ENCODE results near the gene ESRRB.

Gene ESRRB

DNA sequence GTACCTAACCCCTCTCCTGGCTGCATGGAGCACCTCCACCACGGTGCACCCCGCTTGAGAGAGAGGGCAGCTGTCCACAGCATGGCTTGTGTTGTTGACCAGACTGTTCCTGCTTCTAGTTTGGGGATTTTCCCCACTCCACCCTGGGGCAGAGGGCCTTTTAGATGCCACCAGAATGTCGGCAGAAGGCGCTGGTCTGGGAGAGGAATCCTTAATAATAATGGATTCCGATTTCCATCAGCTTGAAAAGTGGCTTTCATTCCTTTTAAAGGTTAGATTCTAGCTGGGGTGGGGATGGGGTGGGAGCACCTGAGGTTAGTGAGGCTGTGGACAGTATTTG lies 1.8 kb downstream of the ESRRB start:
- TF ChIP-seq, protein P1, sequence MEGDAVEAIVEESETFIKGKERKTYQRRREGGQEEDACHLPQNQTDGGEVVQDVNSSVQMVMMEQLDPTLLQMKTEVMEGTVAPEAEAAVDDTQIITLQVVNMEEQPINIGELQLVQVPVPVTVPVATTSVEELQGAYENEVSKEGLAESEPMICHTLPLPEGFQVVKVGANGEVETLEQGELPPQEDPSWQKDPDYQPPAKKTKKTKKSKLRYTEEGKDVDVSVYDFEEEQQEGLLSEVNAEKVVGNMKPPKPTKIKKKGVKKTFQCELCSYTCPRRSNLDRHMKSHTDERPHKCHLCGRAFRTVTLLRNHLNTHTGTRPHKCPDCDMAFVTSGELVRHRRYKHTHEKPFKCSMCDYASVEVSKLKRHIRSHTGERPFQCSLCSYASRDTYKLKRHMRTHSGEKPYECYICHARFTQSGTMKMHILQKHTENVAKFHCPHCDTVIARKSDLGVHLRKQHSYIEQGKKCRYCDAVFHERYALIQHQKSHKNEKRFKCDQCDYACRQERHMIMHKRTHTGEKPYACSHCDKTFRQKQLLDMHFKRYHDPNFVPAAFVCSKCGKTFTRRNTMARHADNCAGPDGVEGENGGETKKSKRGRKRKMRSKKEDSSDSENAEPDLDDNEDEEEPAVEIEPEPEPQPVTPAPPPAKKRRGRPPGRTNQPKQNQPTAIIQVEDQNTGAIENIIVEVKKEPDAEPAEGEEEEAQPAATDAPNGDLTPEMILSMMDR (conservative IDR thresholded peaks at IDR 0.05; ENCODE audit: low read length) = no peak
- H3K4me3 ChIP-seq (ENCODE audit: low read length) = no peak overlapping the region
- DNase-seq (ENCODE audit: low read depth) = no peak

DNA sequence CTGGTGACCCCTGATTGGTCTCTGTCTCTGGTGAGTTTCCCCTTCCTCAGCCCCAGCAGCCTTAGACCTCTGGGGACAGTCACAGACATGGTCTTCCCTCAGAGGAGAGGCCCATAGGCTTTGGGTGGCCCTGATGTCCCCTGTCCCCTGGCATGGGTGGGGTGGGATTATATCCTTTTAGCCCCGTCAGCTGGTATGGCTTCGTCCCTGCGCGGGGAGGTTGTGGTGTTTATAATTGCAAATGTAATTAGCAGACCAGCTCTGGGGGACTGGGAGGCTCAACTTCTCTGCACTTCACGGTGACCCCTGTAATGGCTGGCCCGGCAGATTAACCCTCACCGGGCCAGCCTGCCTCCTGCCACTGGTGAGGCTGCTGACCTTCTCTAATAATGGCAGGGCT lies 5.1 kb downstream of the ESRRB start:
- H3K4me3 ChIP-seq (ENCODE audit: low read length) = no peak overlapping the region
- TF ChIP-seq, protein P1 (conservative IDR thresholded peaks at IDR 0.05; ENCODE audit: low read length) = no peak
- DNase-seq (ENCODE audit: low read depth) = no peak

DNA sequence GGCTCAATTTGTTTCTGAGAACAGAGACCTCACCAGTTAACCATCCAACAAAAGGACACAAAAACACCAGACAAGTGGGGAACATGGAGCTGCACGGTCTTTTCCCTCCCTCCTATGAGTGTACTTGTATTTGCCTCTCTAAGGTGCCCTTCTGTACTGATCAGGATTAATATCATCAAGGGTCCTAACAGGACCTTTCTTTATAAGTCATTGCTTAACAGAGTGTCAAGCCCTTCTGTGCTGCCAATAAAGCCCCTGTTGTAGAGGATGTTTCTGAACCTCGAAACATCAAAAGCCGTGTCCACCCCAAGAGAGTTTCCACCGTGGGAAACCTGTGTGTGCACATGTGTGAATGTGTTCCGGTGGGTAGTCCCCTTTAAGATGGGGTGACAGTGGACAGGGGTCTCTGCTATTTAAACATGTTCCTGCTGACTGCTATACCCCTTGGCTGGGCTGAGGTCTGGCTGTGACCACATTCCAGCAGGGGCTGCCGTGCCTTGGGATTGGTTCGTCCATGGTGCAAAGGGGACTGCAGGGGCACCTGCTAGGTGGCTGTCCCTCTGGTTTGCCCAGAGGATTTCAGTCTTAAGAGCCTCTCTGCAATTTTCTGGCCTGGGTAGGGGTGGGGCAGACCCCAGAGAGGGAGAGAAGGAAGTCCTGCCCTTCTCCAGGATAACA lies 6.0 kb downstream of the ESRRB start:
- TF ChIP-seq, protein P1 (conservative IDR thresholded peaks at IDR 0.05; ENCODE audit: low read length) = no peak
- no peak overlapping the region for H3K4me3 ChIP-seq (ENCODE audit: low read length)
- DNase-seq (ENCODE audit: low read depth) = no peak

DNA sequence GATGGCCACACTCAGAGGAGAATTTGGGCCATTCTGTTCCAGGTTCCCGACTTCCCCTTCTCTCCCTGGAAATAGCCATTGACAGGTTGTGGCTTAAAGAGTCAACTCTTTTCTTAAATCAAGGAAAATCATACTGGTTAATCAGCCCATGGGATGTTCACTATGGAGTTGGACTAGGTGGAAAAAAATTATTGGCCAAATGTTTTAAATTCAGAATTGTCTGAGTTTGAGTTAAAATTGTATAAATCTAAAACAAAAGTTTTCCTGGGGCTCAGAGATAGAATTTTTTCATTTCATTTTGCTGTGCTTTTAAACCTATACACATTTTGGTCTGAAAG lies 6.5 kb downstream of the ESRRB start:
- DNase-seq (ENCODE audit: low read depth) = no peak
- TF ChIP-seq, protein P1 (conservative IDR thresholded peaks at IDR 0.05; ENCODE audit: low read length) = no peak
- no peak overlapping the region for H3K4me3 ChIP-seq (ENCODE audit: low read length)

DNA sequence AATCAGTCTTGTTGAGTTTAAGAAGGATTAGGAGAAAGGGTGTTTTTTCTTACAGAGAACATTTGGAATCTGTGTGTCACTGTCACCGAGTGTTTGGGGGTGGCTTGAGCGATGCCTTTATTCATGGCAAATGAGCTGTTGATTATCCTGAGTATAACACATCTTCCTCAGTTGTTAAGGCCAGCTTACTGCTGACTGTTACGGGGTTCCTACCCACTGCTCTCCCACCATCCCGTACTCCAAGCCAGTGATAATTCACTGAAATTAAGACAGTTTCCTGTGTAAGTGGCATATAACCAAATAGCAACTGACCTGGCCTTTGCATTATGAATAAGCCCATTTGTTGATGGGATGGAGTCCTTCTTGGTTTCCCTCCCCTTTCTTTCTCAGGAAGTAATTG lies 9.5 kb downstream of the ESRRB start:
- DNase-seq (ENCODE audit: low read depth) = no peak
- no peak overlapping the region for H3K4me3 ChIP-seq (ENCODE audit: low read length)
- TF ChIP-seq, protein P1 (conservative IDR thresholded peaks at IDR 0.05; ENCODE audit: low read length) = no peak

DNA sequence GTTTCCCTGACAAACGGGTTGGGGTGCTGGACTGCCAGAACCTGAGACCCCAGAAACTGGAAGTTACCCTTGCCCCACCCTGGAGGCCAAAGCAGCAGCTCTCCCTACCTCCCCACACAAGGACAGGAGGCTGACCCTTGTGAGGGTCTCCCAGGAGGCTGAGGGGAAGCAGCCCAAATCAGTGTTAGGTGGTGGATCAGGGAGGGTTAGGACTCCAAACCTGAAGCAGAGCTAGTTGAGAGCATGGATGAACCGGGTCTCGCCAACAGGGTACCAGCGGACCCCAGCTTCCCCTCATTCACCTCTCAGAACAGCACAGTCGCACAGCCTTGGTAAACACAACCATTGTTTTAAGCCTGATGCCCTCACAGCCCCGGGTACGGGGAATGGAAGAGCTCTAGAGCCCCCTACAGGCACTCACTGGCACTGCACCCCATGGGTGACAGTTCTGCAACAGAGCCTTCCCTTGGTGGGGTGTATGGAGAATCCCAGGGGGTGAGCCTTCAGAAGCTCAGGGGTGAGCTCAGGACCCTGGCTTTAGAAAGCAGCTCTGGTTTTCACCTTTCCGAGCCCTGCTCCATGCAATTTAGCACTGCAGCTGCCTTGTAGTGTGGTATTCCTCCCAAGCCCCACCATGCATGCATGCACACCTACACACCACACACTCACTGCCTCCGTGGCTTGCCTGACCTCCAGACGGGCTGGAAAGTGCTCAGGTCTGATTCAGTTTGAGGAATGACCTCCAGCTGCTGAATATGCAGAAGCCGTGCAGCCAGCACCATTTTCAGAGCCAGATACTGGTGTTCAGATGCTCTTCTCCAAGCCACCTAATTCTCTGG lies 11.2 kb downstream of the ESRRB start:
- no peak overlapping the region for H3K4me3 ChIP-seq (ENCODE audit: low read length)
- TF ChIP-seq, protein P1 (conservative IDR thresholded peaks at IDR 0.05; ENCODE audit: low read length) = peak; percentile 99
- peak; percentile 59 for DNase-seq (ENCODE audit: low read depth)

DNA sequence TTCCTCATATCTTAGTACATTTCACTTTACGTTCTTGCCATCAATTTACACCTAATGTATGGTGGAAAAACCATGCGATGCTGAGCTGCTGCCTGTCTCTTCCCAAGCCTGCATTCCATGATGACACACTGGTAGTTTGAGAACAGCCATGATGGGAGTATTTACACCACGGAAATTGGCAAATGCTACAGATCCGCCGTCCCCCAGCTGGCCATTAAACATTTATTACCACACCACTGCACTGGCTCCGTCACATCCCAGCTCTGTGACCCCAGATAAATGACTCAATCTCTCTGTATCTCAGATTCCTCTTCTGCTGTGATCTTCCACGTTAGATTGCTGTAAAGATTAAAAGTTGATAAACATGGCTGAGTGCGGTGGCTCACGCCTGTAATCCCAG lies 13.9 kb downstream of the ESRRB start:
- H3K4me3 ChIP-seq (ENCODE audit: low read length) = no peak overlapping the region
- TF ChIP-seq, protein P1 (conservative IDR thresholded peaks at IDR 0.05; ENCODE audit: low read length) = no peak
- no peak for DNase-seq (ENCODE audit: low read depth)

Data from AG10803 (cell line).